Ovary (tissue), 9 donors: ENCODE data around the gene NUDT9. TPM values are rescaled to one million over a fixed set of nuclear protein-coding genes. Genes with fewer than 3 reads are reported as not detected.
"Not testable (repeated sequence)": the region's sequence is repeated elsewhere in the genome, so short reads cannot be mapped to it uniquely, and the experiment has no call there.

Source experiments
- DNase-seq, 5 donors: peaks; one replicate each; pipeline ENCODE4 v3.0.0-alpha.2; 2019 to 2020
- H3K27ac ChIP-seq, 2 donors: fragments of 200-600 bp; one replicate each; pipeline versions ENCODE4 v1.5.1 to v1.8.0; 2019 to 2022
- H3K27me3 ChIP-seq: fragments of 200-600 bp; one replicate; pipeline ENCODE4 v1.8.0; 2022
- H3K36me3 ChIP-seq: fragments of 200-600 bp; sonication (generic); one replicate; pipeline ENCODE4 v1.5.1; 2019
- H3K4me1 ChIP-seq: one replicate; pipeline ENCODE4 v1.8.1; 2013; ENCODE audit warnings: mild to moderate bottlenecking, moderate library complexity; ENCODE audit not compliant: insufficient read depth
- H3K4me3 ChIP-seq: fragments of 200-600 bp; sonication (generic); one replicate; pipeline ENCODE4 v1.5.1; 2017
- H3K9me3 ChIP-seq, 2 donors: fragments of 200-600 bp in 1 of 2; sonication (generic) in 1 of 2; one replicate each; pipeline versions ENCODE4 v1.5.1 to v1.8.1; 2013 to 2019; ENCODE audit warnings: mild to moderate bottlenecking in 1 of 2, moderate library complexity in 1 of 2
- EP300 ChIP-seq: sonication (generic); formaldehyde crosslinking; IDR thresholded peaks from one replicate; pipeline ENCODE4 v1.6.1; 2017; ENCODE audit warnings: antibody characterized with exemption
- POLR2A ChIP-seq: fragments of 450-650 bp; IDR thresholded peaks from one replicate; pipeline ENCODE4 v1.6.1; 2017; ENCODE audit warnings: antibody characterized with exemption, mild to moderate bottlenecking, moderate library complexity
- WGBS, 3 donors: extraction: QIAGEN DNeasy Blood & Tissue Kit in 1 of 3; methylation state at CpG; one replicate each; pipeline versions ENCODE4 v1.1.5 to v1.1.7; 2013 to 2017; 5-methylcytosine and 5-hydroxymethylcytosine counted together
- intact Hi-C, 4 donors: fragments of 100-400 bp; cut with DNase I; formaldehyde crosslinking; loops; one replicate each; pipeline versions ENCODE4 v1.11.0 to v1.15.1; 2022 to 2023
- polyA plus RNA-seq, 2 donors: library from polyadenylated mRNA; stranded (reverse); fragments of 200-250 nt in 1 of 2; fragments of 350-450 nt in 1 of 2; fragmentation: Illumina TruSeq in 1 of 2; extraction: RNeasy Lipid Tissue Mini Kit (QIAGEN cat#74804) in 1 of 2; gene quantifications; one replicate each; pipeline ENCODE4 v1.2.3, GENCODE V29; 2013 to 2014
- total RNA-seq, 7 donors: library from RNA; depleted of rRNA in 2 of 7; stranded (reverse); fragments of >200 nt in 2 of 7; fragmentation: NEBNext Ultra II Directional in 3 of 7; extraction: Animal tissue kit (Norgen Biotek cat#: 25700) in 3 of 7; gene quantifications; one replicate each; pipeline versions ENCODE4 v1.1.0 to v1.2.4, GENCODE V29; 2016 to 2023
- TF ChIP-seq, protein P1 (sequence below), 3 donors: fragments of 450-650 bp in 2 of 3; fragments of 200-600 bp in 1 of 3; IDR thresholded peaks; one replicate each; pipeline versions ENCODE4 v1.5.1 to v1.8.0; 2016 to 2022; ENCODE audit warnings: antibody characterized with exemption in 3 of 3, mild to moderate bottlenecking in 1 of 3
- donor health status: DM: no; HTN: no; CAD: no; lungs with moderate emphysema.
- donor health status: DM: no; HTN: no; CAD: no.
- donor health status: Bipolar disorder and iron deficiency.
- donor health status: DM: yes; HTN: yes; CAD: no.
- donor health status: DM: no; HTN: no; CAD: no.
- donor health status: DM: yes; HTN: yes; CAD: no.

Gene NUDT9
- total and polyA plus RNA-seq, 9 donors = 14.1 to 44.6 (median 30.0) TPM

DNA sequence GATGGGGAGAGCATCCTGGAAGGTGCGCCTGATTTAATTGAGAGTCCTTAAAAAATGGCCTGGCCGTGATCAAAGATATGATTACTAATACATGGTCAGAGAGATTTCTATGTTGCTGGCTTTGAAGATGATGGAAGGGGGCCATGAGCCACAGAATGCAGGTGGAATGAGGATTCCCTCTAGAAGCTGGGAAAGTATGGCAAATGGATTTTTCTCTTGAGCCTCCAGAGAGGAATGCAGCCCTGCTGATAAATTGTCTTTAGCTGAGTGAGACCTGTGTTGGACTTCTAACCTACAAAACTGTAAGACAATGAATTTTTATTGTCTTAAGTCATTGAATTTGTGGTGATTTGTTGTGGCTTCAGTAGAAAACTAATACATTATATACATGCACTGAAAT, 7.7 kb downstream of the NUDT9 start:
- H3K9me3 ChIP-seq = no peaks in the 10 kb centered on the region
- no peaks in the 10 kb centered on the region for H3K36me3 ChIP-seq
- H3K27me3 ChIP-seq = no peaks in the 10 kb centered on the region
- H3K27ac ChIP-seq = no peak overlapping the region
- H3K4me1 ChIP-seq = peaks cover 4% of the 10 kb centered on the region
- no peak overlapping the region for H3K4me3 ChIP-seq
- no peak for TF ChIP-seq EP300
- no peak for TF ChIP-seq POLR2A
- WGBS, 3 donors = 92 to 97% (median 96%) methylated on average over 2 of the region's 2 CpGs
- DNase-seq = no peak
- intact Hi-C loops = no loop called here

DNA sequence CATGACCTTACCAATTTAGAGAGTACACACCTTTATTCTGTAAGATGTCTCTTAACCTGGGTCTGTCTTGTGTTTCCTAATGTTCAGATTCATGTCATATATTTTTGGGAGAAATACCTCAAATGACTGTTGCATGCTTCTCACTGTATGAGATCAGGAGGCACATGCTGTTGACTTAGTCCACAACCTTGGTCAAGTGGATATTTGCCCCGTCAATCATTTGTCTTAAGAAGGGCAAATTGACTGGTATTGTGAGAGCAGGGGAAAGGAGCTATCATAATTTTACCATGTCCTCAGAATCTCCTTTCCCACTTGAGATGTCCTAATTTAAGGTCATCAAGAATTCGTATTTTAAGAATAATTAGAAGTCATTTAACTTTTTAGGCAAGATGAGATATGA, 11.0 kb downstream of the NUDT9 start:
- Histone ChIP-seq H3K27ac (no peak overlapping the region), H3K36me3 (no peaks in the 10 kb centered on the region), H3K9me3 (no peaks in the 10 kb centered on the region), H3K4me1 (peaks cover 2% of the 10 kb centered on the region), H3K27me3 (no peaks in the 10 kb centered on the region), H3K4me3 (no peak overlapping the region)
- intact Hi-C loops = no loop called here
- WGBS, 3 donors = 89 to 93% (median 93%) methylated on average over 2 of the region's 2 CpGs
- TF ChIP-seq, protein P1, sequence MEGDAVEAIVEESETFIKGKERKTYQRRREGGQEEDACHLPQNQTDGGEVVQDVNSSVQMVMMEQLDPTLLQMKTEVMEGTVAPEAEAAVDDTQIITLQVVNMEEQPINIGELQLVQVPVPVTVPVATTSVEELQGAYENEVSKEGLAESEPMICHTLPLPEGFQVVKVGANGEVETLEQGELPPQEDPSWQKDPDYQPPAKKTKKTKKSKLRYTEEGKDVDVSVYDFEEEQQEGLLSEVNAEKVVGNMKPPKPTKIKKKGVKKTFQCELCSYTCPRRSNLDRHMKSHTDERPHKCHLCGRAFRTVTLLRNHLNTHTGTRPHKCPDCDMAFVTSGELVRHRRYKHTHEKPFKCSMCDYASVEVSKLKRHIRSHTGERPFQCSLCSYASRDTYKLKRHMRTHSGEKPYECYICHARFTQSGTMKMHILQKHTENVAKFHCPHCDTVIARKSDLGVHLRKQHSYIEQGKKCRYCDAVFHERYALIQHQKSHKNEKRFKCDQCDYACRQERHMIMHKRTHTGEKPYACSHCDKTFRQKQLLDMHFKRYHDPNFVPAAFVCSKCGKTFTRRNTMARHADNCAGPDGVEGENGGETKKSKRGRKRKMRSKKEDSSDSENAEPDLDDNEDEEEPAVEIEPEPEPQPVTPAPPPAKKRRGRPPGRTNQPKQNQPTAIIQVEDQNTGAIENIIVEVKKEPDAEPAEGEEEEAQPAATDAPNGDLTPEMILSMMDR (IDR thresholded peaks at IDR 0.05) = no peak
- TF ChIP-seq POLR2A (no peak), EP300 (no peak)
- no peak for DNase-seq

DNA sequence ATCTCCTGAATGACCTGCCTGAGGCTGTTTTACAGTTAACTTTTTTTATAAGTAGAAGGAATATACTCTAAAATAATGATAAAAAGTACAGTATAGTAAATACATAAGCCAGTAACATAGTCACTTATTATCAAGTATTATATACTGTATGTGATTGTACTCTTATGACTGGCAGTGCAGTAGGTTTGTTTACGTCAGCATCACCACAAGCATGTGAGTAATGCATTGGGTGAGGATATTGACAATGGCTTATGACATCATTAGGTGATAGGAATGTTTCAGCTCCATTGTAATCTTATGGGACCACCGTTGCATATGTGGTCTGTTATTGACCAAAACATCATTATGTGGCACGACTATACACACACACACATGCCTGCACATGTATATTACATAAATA, 20.5 kb downstream of the NUDT9 start:
- Histone ChIP-seq H3K36me3 (no peaks in the 10 kb centered on the region), H3K4me1 (no peaks in the 10 kb centered on the region), H3K27ac (no peak overlapping the region), H3K9me3 (no peaks in the 10 kb centered on the region), H3K27me3 (no peaks in the 10 kb centered on the region), H3K4me3 (no peak overlapping the region)
- TF ChIP-seq, protein P1 (IDR thresholded peaks at IDR 0.05) = no peak
- TF ChIP-seq EP300 (no peak), POLR2A (no peak)
- no peak for DNase-seq
- intact Hi-C loops = no loop called here
- 86 to 98% (median 91%) methylated on average over 3 of the region's 3 CpGs for WGBS, 3 donors

DNA sequence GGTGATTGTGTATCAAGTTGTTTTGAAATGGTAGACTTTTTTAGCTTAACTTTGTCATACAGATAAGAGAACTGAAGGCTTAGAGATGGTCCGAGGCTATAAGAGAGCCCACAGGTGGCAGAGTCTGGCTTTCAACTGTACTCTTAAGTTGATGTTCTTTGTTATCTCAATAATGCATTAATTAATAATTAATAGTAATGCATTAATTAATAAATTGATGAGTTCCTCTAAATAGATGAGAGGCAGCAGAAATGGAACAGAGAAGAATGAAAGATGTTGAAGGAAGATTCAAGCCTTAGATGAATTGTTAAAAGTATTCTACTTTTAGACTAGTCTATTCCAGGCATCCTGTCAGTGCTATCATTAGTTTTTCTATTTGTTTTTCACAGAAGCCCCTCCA, 22.4 kb downstream of the NUDT9 start:
- H3K4me1 ChIP-seq = no peaks in the 10 kb centered on the region
- no peaks in the 10 kb centered on the region for H3K9me3 ChIP-seq
- H3K36me3 ChIP-seq = no peaks in the 10 kb centered on the region
- WGBS, 3 donors = 95 to 98% (median 96%) methylated on average over 1 of the region's 1 CpG
- no peak for DNase-seq
- TF ChIP-seq POLR2A (no peak), EP300 (no peak)
- TF ChIP-seq, protein P1 (IDR thresholded peaks at IDR 0.05) = no peak
- H3K27ac ChIP-seq = no peak overlapping the region
- intact Hi-C loops = no loop called here
- no peaks in the 10 kb centered on the region for H3K27me3 ChIP-seq
- no peak overlapping the region for H3K4me3 ChIP-seq

DNA sequence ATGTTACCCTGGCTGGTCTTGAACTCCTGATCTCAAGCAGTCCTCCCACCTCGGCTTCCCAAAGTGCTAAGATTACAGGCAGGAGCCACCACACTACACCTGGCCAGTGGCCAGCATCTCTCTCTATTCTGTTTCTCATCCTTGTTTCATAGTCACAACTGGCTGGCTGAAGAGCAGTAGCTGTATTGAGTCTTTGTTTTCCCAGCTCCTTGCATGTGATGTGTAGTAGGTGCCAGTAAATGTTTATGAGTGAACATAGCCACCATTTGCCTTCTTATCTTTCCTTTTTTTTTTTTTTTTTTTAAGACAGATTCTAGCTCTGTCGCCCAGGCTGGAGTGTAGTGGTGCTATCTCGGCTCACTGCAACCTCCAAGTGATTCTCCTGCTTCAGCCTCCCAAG, 23.6 kb downstream of the NUDT9 start:
- no peak for DNase-seq
- Histone ChIP-seq H3K9me3 (no peaks in the 10 kb centered on the region), H3K27me3 (no peaks in the 10 kb centered on the region), H3K4me1 (no peaks in the 10 kb centered on the region), H3K4me3 (no peak overlapping the region), H3K36me3 (no peaks in the 10 kb centered on the region), H3K27ac (no peak overlapping the region)
- intact Hi-C loops = no loop called here
- TF ChIP-seq EP300 (no peak), POLR2A (no peak)
- TF ChIP-seq, protein P1 (IDR thresholded peaks at IDR 0.05) = no peak
- WGBS, 3 donors = 46 to 61% (median 54%) methylated on average over 3 of the region's 3 CpGs

DNA sequence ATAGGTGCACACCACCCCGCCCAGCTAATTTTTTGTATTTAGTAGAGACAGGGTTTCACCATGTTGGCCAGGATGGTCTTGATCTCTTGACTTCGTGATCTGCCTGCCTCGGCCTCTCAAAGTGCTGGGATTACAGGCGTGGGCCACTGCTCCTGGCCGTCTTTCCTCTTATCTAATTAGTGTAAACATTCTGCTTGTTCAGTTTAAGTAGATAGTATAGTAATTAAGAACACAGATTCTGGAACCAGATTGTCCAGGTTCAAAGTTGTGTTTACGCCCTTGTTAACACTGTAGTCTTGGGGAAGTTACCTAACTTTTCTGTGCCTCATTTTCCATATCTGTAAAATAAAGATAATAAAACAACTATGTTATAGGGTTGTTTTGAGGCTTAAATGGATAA, 24.0 kb downstream of the NUDT9 start:
- H3K27me3 ChIP-seq, H3K4me3 ChIP-seq, H3K27ac ChIP-seq, H3K36me3 ChIP-seq, H3K9me3 ChIP-seq, intact Hi-C loops, H3K4me1 ChIP-seq, DNase-seq: not testable (repeated sequence)
- 87 to 94% (median 89%) methylated on average over 6 of the region's 6 CpGs for WGBS, 3 donors
